Naive thymus-derived CD4-positive, alpha-beta T cell (primary cell): ENCODE data around the gene SELENBP1. TPM values are rescaled to one million over a fixed set of nuclear protein-coding genes. Genes with fewer than 3 reads are reported as not detected.
A peak's percentile ranks its signal among the peaks of the same experiment; 100 is the strongest.

Source experiments
- ATAC-seq: fragments of 150-1000 bp; cut with Tn5 transposase; 2 replicates; pipeline ENCODE4 v1.10.0; 2021; ENCODE audit warnings: mild to moderate bottlenecking, moderate library complexity
- CTCF ChIA-PET: fragments of 350-600 bp; sonication (Branson Sonifier 250); formaldehyde crosslinking; loops from one replicate; lab custom pipeline; 2021; ENCODE audit warnings: antibody characterized with exemption; lab: Charles Lee
- POLR2A ChIA-PET: fragments of 350-600 bp; sonication (Branson Sonifier 250); formaldehyde crosslinking; loops from one replicate; lab custom pipeline; 2021; ENCODE audit warnings: antibody characterized with exemption, inconsistent platforms; lab: Charles Lee
- DNase-seq, 9 donors: peaks; one replicate each; pipeline versions ENCODE4 v3.0.0 to v3.0.0-alpha.2; 2020 to 2022; ENCODE audit warnings: mixed read lengths in 1 of 9
- H3K27ac ChIP-seq: one replicate; pipeline ENCODE4 v1.7.0; 2013; ENCODE audit warnings: mild to moderate bottlenecking, low read depth, low read length, moderate library complexity
- H3K27me3 ChIP-seq, 2 donors: one replicate each; pipeline ENCODE4 v1.7.0; 2013; ENCODE audit warnings: low read length in 2 of 2, mild to moderate bottlenecking in 2 of 2, moderate library complexity in 2 of 2; ENCODE audit not compliant: control insufficient read depth in 2 of 2, insufficient read depth in 2 of 2
- H3K36me3 ChIP-seq, 3 experiments: 1 replicate in 2 of 3; 2 replicates in 1 of 3; pipeline ENCODE4 v1.7.0; 2013; ENCODE audit warnings: low read length in 3 of 3, mild to moderate bottlenecking in 3 of 3, moderate library complexity in 1 of 3; ENCODE audit not compliant: insufficient read depth in 3 of 3, control insufficient read depth in 2 of 3
- H3K4me1 ChIP-seq, 2 donors: one replicate each; pipeline ENCODE4 v1.7.0; 2013; ENCODE audit warnings: low read length in 2 of 2, mild to moderate bottlenecking in 2 of 2, moderate library complexity in 1 of 2; ENCODE audit not compliant: control insufficient read depth in 2 of 2, insufficient read depth in 2 of 2
- H3K4me3 ChIP-seq: 2 replicates; pipeline ENCODE4 v1.7.0; 2013; ENCODE audit warnings: mild to moderate bottlenecking, low read length
- H3K9me3 ChIP-seq, 3 experiments: 1 replicate in 2 of 3; 2 replicates in 1 of 3; pipeline ENCODE4 v1.7.0; 2013; ENCODE audit warnings: low read length in 3 of 3; ENCODE audit not compliant: control insufficient read depth in 2 of 3
- H3K27ac Mint-ChIP-seq, 9 donors: one replicate each; pipeline ENCODE4 v1.8.0; 2020 to 2022; ENCODE audit warnings: mixed read lengths in 9 of 9, mild to moderate bottlenecking in 8 of 9, moderate library complexity in 5 of 9, inconsistent platforms in 2 of 9
- H3K27me3 Mint-ChIP-seq, 5 donors: one replicate each; pipeline ENCODE4 v1.8.0; 2021 to 2022; ENCODE audit warnings: mixed read lengths in 5 of 5, mild to moderate bottlenecking in 1 of 5
- H3K36me3 Mint-ChIP-seq, 5 donors: one replicate each; pipeline ENCODE4 v1.8.0; 2020 to 2022; ENCODE audit warnings: mixed read lengths in 5 of 5, mild to moderate bottlenecking in 3 of 5, inconsistent platforms in 1 of 5
- H3K4me1 Mint-ChIP-seq, 7 donors: one replicate each; pipeline ENCODE4 v1.8.0; 2020 to 2022; ENCODE audit warnings: mixed read lengths in 7 of 7, mild to moderate bottlenecking in 3 of 7, inconsistent platforms in 1 of 7
- H3K4me3 Mint-ChIP-seq, 10 donors: one replicate each; pipeline ENCODE4 v1.8.0; 2020 to 2022; ENCODE audit warnings: mild to moderate bottlenecking in 10 of 10, mixed read lengths in 10 of 10, moderate library complexity in 6 of 10, inconsistent platforms in 2 of 10
- H3K9me3 Mint-ChIP-seq, 11 donors: one replicate each; pipeline ENCODE4 v1.8.0; 2020 to 2022; ENCODE audit warnings: mixed read lengths in 11 of 11, mild to moderate bottlenecking in 4 of 11, inconsistent platforms in 1 of 11, moderate library complexity in 1 of 11
- intact Hi-C, 2 donors: fragments of 100-400 bp; cut with micrococcal nuclease; formaldehyde crosslinking; loops; one replicate each; pipeline ENCODE4 v1.15.1; 2023
- polyA plus RNA-seq, 2 donors: library from polyadenylated mRNA; unstranded; fragments of 300-500 nt; fragmentation: Illumina TruSeq; gene quantifications; one replicate each; pipeline ENCODE4 v1.2.3, GENCODE V29; 2021
- total RNA-seq, 6 experiments: library from RNA in 5 of 6; stranded (reverse) in 5 of 6; gene quantifications; 1 replicate in 5 of 6; 2 replicates in 1 of 6; pipeline ENCODE4 v1.2.3 and lab custom pipeline; 2021 to 2026

Gene SELENBP1
- total and polyA plus RNA-seq, 7 experiments from 2014 or later = not detected

DNA sequence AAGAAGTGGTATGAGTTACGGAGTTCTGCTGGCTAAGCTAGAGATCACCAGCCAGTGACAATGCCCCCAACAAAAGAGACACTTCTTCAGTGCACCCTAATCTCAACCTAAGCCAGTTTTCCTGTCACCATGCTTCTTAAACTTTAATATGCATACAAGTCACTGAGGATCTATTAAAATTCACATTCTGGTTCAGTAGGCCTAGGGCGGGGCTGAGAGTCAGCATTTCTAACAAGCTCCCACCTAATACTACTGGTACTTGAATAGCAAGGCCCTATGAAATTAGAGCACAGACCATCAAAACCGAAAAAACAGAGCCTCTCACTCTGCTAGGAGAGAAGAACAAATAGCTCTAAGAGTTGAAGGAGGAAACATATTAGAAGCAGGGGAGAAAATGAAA, 34.8 kb upstream of the SELENBP1 start:
- Histone ChIP-seq H3K4me3 (no peak overlapping the region), H3K36me3 (peaks cover 22 to 91% (median 26%) of the 10 kb centered on the region in 3 experiments), H3K9me3 (no peaks in the 10 kb centered on the region), H3K4me1 (no peaks in the 10 kb centered on the region), H3K27me3 (no peaks in the 10 kb centered on the region), H3K27ac (no peak overlapping the region)
- Mint-ChIP-seq H3K4me1 (peaks cover 0 to 2% (median 0%) of the 10 kb centered on the region in 7 donors), H3K27me3 (no peaks in the 10 kb centered on the region), H3K36me3 (peaks cover 19 to 58% (median 36%) of the 10 kb centered on the region in 5 donors), H3K9me3 (no peaks in the 10 kb centered on the region), H3K4me3 (no peak overlapping the region), H3K27ac (no peak overlapping the region)
- no peak for ATAC-seq
- ChIA-PET CTCF (no interaction called here), POLR2A (interaction anchor here (2.0 kb wide), 1 partner anchor 10 kb away, joined by 6 read pairs; no protein-coding TSS in a partner anchor)
- intact Hi-C loops = no loop called here
- no peak for DNase-seq

DNA sequence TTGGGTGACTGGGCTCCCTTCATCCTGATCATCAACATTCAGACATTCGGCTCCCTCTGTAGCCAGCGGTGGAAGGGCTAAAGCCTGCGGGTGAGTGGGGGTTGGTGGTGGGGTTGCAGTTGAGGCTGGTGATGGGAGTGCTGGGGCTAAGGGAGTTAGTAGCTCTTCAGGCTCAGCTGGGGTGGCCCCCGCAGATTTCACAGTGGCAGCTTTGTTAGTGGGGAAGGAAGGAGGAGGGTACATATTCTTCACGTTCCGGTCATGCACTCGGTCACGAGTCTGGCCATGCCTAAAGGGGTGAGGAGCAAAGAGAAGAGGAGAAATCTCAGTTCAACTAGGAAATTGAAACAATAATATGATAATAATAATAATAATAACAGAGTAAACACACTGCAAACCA, 33.7 kb upstream of the SELENBP1 start:
- H3K36me3 Mint-ChIP-seq = peaks cover 15 to 62% (median 41%) of the 10 kb centered on the region in 5 donors
- no peak overlapping the region for H3K27ac ChIP-seq
- no peaks in the 10 kb centered on the region for H3K9me3 Mint-ChIP-seq
- H3K27me3 Mint-ChIP-seq = no peaks in the 10 kb centered on the region
- H3K4me1 Mint-ChIP-seq = peaks cover 0 to 14% (median 8%) of the 10 kb centered on the region in 7 donors
- ChIA-PET POLR2A (interaction anchor here (0.9 kb wide), 1 partner anchor 14 kb away, joined by 3 read pairs; no protein-coding TSS in a partner anchor), CTCF (interaction anchor here (0.8 kb wide), 1 partner anchor 21 kb away, joined by 3 read pairs; no protein-coding TSS in a partner anchor)
- no peaks in the 10 kb centered on the region for H3K27me3 ChIP-seq
- H3K36me3 ChIP-seq = peaks cover 25 to 91% (median 27%) of the 10 kb centered on the region in 3 experiments
- DNase-seq (no peak), ATAC-seq (no peak)
- peaks cover under 1 to 2% of the 10 kb centered on the region in 2 donors for H3K4me1 ChIP-seq
- peak overlapping the region in 2 of 9 donors; percentile 9 to 25 for H3K27ac Mint-ChIP-seq
- no peaks in the 10 kb centered on the region for H3K9me3 ChIP-seq
- intact Hi-C loops = no loop called here
- H3K4me3 Mint-ChIP-seq = no peak overlapping the region
- H3K4me3 ChIP-seq = no peak overlapping the region

DNA sequence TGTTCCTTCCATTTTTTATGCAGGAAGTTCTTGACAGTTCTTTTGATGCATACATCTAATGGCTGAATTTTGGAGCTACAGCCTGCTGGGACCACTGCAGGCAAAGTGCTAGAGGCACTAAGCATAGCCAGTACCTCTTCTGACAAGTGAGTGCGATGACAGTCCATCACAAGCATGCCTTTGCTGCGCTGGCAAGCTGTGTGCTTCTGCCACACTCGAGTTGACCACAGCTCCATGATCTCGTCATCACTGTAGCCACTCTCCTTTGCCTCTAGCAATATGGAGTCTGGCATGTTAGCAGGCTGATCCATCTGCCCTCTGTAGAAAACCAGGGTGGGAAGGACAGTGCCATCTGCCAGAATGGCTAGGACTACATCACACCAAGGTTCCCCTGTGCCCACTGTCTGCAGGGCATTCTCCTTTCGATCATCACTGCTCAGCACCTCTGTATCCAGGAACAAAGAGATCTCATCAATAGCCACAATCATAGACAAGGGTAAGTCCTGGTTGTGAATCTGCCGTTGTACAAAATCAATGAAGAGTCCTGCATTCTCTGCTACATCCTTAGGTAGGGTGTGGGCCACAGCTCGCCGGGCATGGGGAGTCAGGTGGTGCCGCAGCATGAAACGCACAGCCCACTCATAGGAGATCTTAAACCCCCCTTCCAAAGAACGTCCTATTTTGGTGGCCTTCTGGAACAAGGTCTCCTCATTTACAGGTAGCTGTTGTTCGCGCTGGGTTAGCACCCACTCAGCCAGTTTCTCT, 32.9 kb upstream of the SELENBP1 start:
- H3K27ac Mint-ChIP-seq = peak overlapping the region in 3 of 9 donors; percentile 9 to 64 (median 34)

DNA sequence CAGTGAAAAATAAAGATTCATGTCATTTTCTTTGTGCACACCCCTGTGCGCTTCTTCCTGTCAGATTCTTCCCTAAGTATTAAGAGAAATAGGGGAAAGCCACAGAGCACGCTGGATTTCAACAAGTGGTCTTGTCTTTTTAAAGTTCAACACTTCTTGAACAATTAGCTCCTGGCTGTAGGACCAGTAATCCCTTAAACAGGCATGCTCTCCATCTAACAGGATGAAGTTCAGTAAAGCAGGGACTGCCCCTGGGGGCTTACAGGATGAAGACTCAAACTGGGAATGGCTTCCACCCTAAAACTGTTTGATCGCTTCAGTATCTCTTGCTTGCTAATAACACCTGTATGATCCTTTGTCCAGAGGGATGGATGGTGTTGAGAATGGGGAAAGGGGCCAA, 31.1 kb upstream of the SELENBP1 start:
- no peak overlapping the region for H3K4me3 ChIP-seq
- H3K27me3 ChIP-seq = no peaks in the 10 kb centered on the region
- CTCF ChIA-PET = no interaction called here
- DNase-seq (no peak), ATAC-seq (no peak)
- peaks cover 13 to 14% of the 10 kb centered on the region in 2 donors for H3K4me1 ChIP-seq
- peak overlapping the region in 6 of 9 donors; percentile 0 to 48 (median 7) for H3K27ac Mint-ChIP-seq
- no peaks in the 10 kb centered on the region for H3K27me3 Mint-ChIP-seq
- peaks cover 9 to 34% (median 27%) of the 10 kb centered on the region in 7 donors for H3K4me1 Mint-ChIP-seq
- H3K4me3 Mint-ChIP-seq = no peak overlapping the region
- H3K9me3 ChIP-seq = no peaks in the 10 kb centered on the region
- POLR2A ChIA-PET = interaction anchor here (1.2 to 5.9 kb wide), 3 partner anchors 10 to 120 kb away, joined by 3 to 36 read pairs (median 5); partner anchors contain the start of gene PI4KB
- peaks cover 13 to 50% (median 32%) of the 10 kb centered on the region in 5 donors for H3K36me3 Mint-ChIP-seq
- H3K36me3 ChIP-seq = peaks cover 23 to 82% (median 23%) of the 10 kb centered on the region in 3 experiments
- intact Hi-C loops = loop anchor here in 1 of 2 donors (5.0 kb wide), 1 partner anchor 101 kb away; no protein-coding TSS in a partner anchor
- no peak overlapping the region for H3K27ac ChIP-seq
- no peaks in the 10 kb centered on the region for H3K9me3 Mint-ChIP-seq

More for the DNA sequence above, 32.9 kb upstream of the SELENBP1 start:
- ChIA-PET POLR2A (interaction anchor here (0.9 kb wide), 1 partner anchor 15 kb away, joined by 3 read pairs; no protein-coding TSS in a partner anchor), CTCF (interaction anchor here (0.6 to 0.8 kb wide), 2 partner anchors 20 to 82 kb away, joined by 3 read pairs; no protein-coding TSS in a partner anchor)
- ATAC-seq (no peak), DNase-seq (no peak)
- Histone ChIP-seq H3K4me1 (peaks cover 9 to 10% of the 10 kb centered on the region in 2 donors), H3K4me3 (no peak overlapping the region), H3K9me3 (no peaks in the 10 kb centered on the region), H3K27ac (no peak overlapping the region), H3K27me3 (no peaks in the 10 kb centered on the region), H3K36me3 (peaks cover 24 to 91% (median 31%) of the 10 kb centered on the region in 3 experiments)
- H3K36me3 Mint-ChIP-seq = peaks cover 14 to 61% (median 45%) of the 10 kb centered on the region in 5 donors
- no peaks in the 10 kb centered on the region for H3K9me3 Mint-ChIP-seq
- intact Hi-C loops = no loop called here
- no peak overlapping the region for H3K4me3 Mint-ChIP-seq
- H3K4me1 Mint-ChIP-seq = peaks cover 2 to 22% (median 16%) of the 10 kb centered on the region in 7 donors
- no peaks in the 10 kb centered on the region for H3K27me3 Mint-ChIP-seq

DNA sequence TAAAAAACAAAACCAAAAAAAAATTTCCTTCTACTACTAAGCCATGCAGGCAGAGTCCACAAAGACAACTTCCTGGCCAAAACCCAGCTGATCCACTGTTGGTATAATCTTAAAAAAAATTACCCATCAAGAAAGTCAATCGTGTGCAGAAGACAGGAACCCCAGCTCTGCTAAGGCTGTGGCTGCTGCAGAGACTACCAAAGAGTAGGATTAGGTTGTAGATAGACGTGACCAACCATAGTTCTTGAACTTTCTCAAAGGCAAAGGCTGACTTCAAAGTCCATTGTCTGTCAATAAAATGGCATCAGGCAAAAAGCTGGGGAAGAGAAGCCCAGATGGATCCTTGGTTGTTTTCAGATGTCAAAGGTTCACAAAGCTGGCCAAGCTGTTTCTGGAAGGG, 30.3 kb upstream of the SELENBP1 start:
- H3K4me3 Mint-ChIP-seq = peak overlapping the region in 1 of 10 donors; percentile 17

DNA sequence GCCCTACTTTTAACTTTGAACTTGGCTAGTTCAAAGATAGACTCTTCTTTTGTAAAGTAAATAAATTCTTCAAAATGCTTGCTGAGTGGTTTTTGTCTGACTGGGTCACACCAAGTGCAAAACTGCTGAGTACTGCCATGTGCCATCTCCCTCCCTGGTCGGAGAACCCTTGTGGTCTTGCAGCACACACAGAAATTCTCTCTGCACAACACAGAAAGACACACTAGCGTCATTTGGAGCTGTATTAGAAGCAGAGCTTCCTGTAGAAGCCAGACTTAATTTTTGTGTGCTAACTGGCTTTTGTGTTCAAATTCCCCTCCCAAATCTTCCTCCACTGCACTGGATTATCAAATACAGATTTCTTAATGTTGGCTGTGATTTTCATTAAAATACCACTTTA, 29.4 kb upstream of the SELENBP1 start:
- intact Hi-C loops = loop anchor here in 1 of 2 donors (5.0 kb wide), 1 partner anchor 100 kb away; no protein-coding TSS in a partner anchor
- H3K27ac Mint-ChIP-seq = peak overlapping the region in 7 of 9 donors; percentile 1 to 99 (median 96)
- DNase-seq = no peak
- ChIA-PET CTCF (no interaction called here), POLR2A (interaction anchor here (5.9 kb wide), 1 partner anchor 11 kb away, joined by 36 read pairs; no protein-coding TSS in a partner anchor)
- no peaks in the 10 kb centered on the region for H3K9me3 Mint-ChIP-seq
- Histone ChIP-seq H3K9me3 (no peaks in the 10 kb centered on the region), H3K27ac (peak overlapping the region; percentile 98), H3K4me1 (peaks cover 13 to 14% of the 10 kb centered on the region in 2 donors), H3K4me3 (no peak overlapping the region), H3K36me3 (peaks cover 14 to 66% (median 23%) of the 10 kb centered on the region in 3 experiments), H3K27me3 (no peaks in the 10 kb centered on the region)
- no peak for ATAC-seq
- peak overlapping the region in 8 of 10 donors; percentile 8 to 97 (median 56) for H3K4me3 Mint-ChIP-seq
- H3K4me1 Mint-ChIP-seq = peaks cover 9 to 34% (median 28%) of the 10 kb centered on the region in 7 donors
- peaks cover 0 to under 1% (median 0%) of the 10 kb centered on the region in 5 donors for H3K27me3 Mint-ChIP-seq
- peaks cover 13 to 40% (median 25%) of the 10 kb centered on the region in 5 donors for H3K36me3 Mint-ChIP-seq

More for the DNA sequence above, 30.3 kb upstream of the SELENBP1 start:
- intact Hi-C loops = loop anchor here in 1 of 2 donors (5.0 kb wide), 1 partner anchor 100 kb away; no protein-coding TSS in a partner anchor
- Histone ChIP-seq H3K27me3 (no peaks in the 10 kb centered on the region), H3K4me3 (no peak overlapping the region), H3K9me3 (no peaks in the 10 kb centered on the region), H3K27ac (no peak overlapping the region), H3K36me3 (peaks cover 18 to 75% (median 23%) of the 10 kb centered on the region in 3 experiments), H3K4me1 (peaks cover 13 to 14% of the 10 kb centered on the region in 2 donors)
- Mint-ChIP-seq H3K27me3 (no peaks in the 10 kb centered on the region), H3K4me1 (peaks cover 9 to 34% (median 28%) of the 10 kb centered on the region in 7 donors), H3K27ac (peak overlapping the region in 4 of 9 donors; percentile 47 to 99 (median 74)), H3K36me3 (peaks cover 13 to 47% (median 32%) of the 10 kb centered on the region in 5 donors), H3K9me3 (no peaks in the 10 kb centered on the region)
- DNase-seq (no peak), ATAC-seq (no peak)
- ChIA-PET POLR2A (interaction anchor here (1.2 to 5.9 kb wide), 3 partner anchors 10 to 119 kb away, joined by 3 to 36 read pairs (median 5); partner anchors contain the start of gene PI4KB), CTCF (no interaction called here)
